GM12878 (cell line): ENCODE measurements around the gene GHITM. TPM values are rescaled to one million over a fixed set of nuclear protein-coding genes. Genes with fewer than 3 reads are reported as not detected.
A peak's percentile ranks its signal among the peaks of the same experiment; 100 is the strongest.

Experiments used
- BHLHE40 ChIP-seq, 2 experiments: fragments of 450-650 bp in 1 of 2; IDR thresholded peaks; 2 replicates each; pipeline ENCODE4 v1.6.1; 2011 to 2017; ENCODE audit warnings: low read depth in 2 of 2, borderline replicate concordance in 1 of 2, improper control_type of control experiment in 1 of 2, low read length in 1 of 2, mild to moderate bottlenecking in 1 of 2
- CBFB ChIP-seq: IDR thresholded peaks from 2 replicates; pipeline ENCODE4 v1.6.1; 2016; ENCODE audit warnings: antibody characterized with exemption, low read depth
- FOS ChIP-seq: IDR thresholded peaks from 3 replicates; pipeline ENCODE4 v1.6.1; 2011; ENCODE audit warnings: borderline replicate concordance; ENCODE audit not compliant: insufficient read length; ENCODE audit errors: extremely low read depth
- HDAC2 ChIP-seq: fragments of 200-600 bp; sonication (generic); IDR thresholded peaks from 2 replicates; pipeline ENCODE4 v1.6.1; 2017
- RELB ChIP-seq: fragments of 450-650 bp; IDR thresholded peaks from 2 replicates; pipeline ENCODE4 v1.6.1; 2017; ENCODE audit warnings: low read depth, mild to moderate bottlenecking, moderate library complexity
- RFX5 ChIP-seq: IDR thresholded peaks from 2 replicates; pipeline ENCODE4 v1.6.1; 2011; ENCODE audit warnings: low read depth, low read length, improper control_type of control experiment
- SMAD5 ChIP-seq: IDR thresholded peaks from 2 replicates; pipeline ENCODE4 v1.6.1; 2016; ENCODE audit warnings: antibody characterized with exemption, low read depth
- SRF ChIP-seq, 2 experiments: IDR thresholded peaks; 2 replicates each; pipeline ENCODE4 v1.6.1; 2011; ENCODE audit warnings: low read depth in 2 of 2, low read length in 2 of 2, mild to moderate bottlenecking in 1 of 2, moderate library complexity in 1 of 2
- STAT3 ChIP-seq: IDR thresholded peaks from 2 replicates; pipeline ENCODE4 v1.6.1; 2011; ENCODE audit warnings: low read depth, low read length, improper control_type of control experiment
- SUZ12 ChIP-seq: fragments of 200-600 bp; sonication (generic); IDR thresholded peaks from one replicate; pipeline ENCODE4 v1.6.1; 2018; ENCODE audit warnings: antibody characterized with exemption, mild to moderate bottlenecking; ENCODE audit not compliant: unreplicated experiment
- TCF12 ChIP-seq: IDR thresholded peaks from 2 replicates; pipeline ENCODE4 v1.6.1; 2011; ENCODE audit warnings: low read depth, mild to moderate bottlenecking, low read length
- ZBTB33 ChIP-seq: fragments of 450-650 bp; IDR thresholded peaks from 2 replicates; pipeline ENCODE4 v1.6.1; 2017; ENCODE audit warnings: mild to moderate bottlenecking
- polyA plus RNA-seq, 11 experiments: library from polyadenylated mRNA; depleted of rRNA in 4 of 11; unstranded in 6 of 11; stranded (reverse) in 5 of 11; fragments of >200 nt; fragmentation: Nextera tagmentation in 4 of 11; fragmentation: Illumina TruSeq in 1 of 11; extraction: Ambion mirVana in 4 of 11; extraction: Trizol in 1 of 11; gene quantifications; 1 replicate in 1 of 11; 2 replicates in 10 of 11; pipeline versions ENCODE4 v1.2.1 to v1.2.3, GENCODE V29; 2011 to 2016; ENCODE audit warnings: inconsistent platforms in 2 of 11, missing spikeins in 2 of 11, low read depth in 1 of 11
- total RNA-seq, 4 experiments: library from RNA; depleted of rRNA in 3 of 4; stranded (reverse); fragments of >200 nt in 3 of 4; fragmentation: Illumina TruSeq in 1 of 4; extraction: Trizol in 1 of 4; gene quantifications; 2 replicates each; pipeline versions ENCODE4 v1.2.1 to v1.2.3, GENCODE V29; 2013 to 2021
- TF ChIP-seq, protein P1 (sequence below): IDR thresholded peaks from 2 replicates; pipeline ENCODE4 v1.6.1; 2012; ENCODE audit warnings: low read depth, low read length, improper control_type of control experiment
- TF ChIP-seq, protein P2 (sequence below): fragments of 450-650 bp; IDR thresholded peaks from 2 replicates; pipeline ENCODE4 v1.6.1; 2017; ENCODE audit warnings: mild to moderate bottlenecking, moderate library complexity
- TF ChIP-seq, protein P3 (sequence below): fragments of 450-650 bp; IDR thresholded peaks from 2 replicates; pipeline ENCODE4 v1.6.1; 2016; ENCODE audit warnings: mild to moderate bottlenecking, moderate library complexity, borderline replicate concordance

Gene GHITM
- total and polyA plus RNA-seq, 10 of the 15 experiments (the other 5 are each of a cell fraction or from before 2014, with no cell fraction given): 120 to 501 (median 209) TPM

DNA sequence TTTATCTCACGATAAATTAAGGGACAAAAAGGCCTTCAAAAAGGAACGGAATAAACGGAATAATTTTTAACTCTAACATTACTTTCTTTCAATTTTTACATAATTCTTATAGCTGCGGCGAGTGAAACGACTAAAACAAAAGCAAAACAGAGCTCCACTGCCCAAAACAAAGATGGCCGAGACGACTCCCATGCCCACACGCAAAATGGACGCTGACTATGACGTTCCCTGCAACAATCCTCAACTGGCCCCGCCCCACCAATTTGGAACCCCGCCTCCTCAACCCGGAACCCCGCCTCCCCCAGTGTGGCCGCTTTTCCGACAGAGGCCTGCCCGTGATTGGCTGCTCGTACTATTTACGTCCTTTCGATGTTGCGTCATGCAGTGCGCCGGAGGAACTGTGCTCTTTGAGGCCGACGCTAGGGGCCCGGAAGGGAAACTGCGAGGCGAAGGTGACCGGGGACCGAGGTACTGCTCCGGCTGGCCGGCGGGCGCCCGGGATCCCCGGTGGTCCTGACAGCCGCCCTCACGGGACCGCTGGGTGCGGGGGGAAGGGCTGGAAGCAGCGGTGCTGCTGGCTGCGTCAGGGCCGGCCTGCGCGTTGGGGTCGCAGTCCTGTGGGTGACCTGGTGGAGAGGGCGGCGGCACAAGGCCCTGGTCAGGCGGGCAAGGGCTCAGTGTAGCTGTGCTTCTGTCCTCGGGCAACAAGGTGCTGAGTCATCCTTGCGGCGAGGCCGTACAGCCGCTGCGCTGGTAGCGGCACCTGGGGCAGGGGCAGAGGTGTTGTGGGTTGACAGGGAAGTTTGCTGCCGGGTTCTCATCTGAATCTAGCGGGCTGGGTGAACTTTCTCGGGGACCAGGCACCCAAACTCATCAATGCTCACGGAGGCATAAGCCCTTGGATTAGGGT lies at the start of gene GHITM (continued):
- TF ChIP-seq ZBTB33: no peak
- TF ChIP-seq, protein P1, sequence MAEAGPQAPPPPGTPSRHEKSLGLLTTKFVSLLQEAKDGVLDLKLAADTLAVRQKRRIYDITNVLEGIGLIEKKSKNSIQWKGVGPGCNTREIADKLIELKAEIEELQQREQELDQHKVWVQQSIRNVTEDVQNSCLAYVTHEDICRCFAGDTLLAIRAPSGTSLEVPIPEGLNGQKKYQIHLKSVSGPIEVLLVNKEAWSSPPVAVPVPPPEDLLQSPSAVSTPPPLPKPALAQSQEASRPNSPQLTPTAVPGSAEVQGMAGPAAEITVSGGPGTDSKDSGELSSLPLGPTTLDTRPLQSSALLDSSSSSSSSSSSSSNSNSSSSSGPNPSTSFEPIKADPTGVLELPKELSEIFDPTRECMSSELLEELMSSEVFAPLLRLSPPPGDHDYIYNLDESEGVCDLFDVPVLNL: no peak
- TF ChIP-seq CBFB: no peak
- TF ChIP-seq, protein P2, sequence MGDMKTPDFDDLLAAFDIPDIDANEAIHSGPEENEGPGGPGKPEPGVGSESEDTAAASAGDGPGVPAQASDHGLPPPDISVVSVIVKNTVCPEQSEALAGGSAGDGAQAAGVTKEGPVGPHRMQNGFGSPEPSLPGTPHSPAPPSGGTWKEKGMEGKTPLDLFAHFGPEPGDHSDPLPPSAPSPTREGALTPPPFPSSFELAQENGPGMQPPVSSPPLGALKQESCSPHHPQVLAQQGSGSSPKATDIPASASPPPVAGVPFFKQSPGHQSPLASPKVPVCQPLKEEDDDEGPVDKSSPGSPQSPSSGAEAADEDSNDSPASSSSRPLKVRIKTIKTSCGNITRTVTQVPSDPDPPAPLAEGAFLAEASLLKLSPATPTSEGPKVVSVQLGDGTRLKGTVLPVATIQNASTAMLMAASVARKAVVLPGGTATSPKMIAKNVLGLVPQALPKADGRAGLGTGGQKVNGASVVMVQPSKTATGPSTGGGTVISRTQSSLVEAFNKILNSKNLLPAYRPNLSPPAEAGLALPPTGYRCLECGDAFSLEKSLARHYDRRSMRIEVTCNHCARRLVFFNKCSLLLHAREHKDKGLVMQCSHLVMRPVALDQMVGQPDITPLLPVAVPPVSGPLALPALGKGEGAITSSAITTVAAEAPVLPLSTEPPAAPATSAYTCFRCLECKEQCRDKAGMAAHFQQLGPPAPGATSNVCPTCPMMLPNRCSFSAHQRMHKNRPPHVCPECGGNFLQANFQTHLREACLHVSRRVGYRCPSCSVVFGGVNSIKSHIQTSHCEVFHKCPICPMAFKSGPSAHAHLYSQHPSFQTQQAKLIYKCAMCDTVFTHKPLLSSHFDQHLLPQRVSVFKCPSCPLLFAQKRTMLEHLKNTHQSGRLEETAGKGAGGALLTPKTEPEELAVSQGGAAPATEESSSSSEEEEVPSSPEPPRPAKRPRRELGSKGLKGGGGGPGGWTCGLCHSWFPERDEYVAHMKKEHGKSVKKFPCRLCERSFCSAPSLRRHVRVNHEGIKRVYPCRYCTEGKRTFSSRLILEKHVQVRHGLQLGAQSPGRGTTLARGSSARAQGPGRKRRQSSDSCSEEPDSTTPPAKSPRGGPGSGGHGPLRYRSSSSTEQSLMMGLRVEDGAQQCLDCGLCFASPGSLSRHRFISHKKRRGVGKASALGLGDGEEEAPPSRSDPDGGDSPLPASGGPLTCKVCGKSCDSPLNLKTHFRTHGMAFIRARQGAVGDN: 0 out of 2 replicates have a peak, but pooled peaks have one; percentile 14
- no peak for TF ChIP-seq SMAD5
- TF ChIP-seq HDAC2: no peak
- TF ChIP-seq BHLHE40 (IDR thresholded peaks at IDR 0.05; ENCODE audit: borderline replicate concordance in 1 of 2, low read depth in 2 of 2, low read length in 1 of 2): peak; percentile 29 to 78; a peak in 2 of 4 replicates
- TF ChIP-seq, protein P3, sequence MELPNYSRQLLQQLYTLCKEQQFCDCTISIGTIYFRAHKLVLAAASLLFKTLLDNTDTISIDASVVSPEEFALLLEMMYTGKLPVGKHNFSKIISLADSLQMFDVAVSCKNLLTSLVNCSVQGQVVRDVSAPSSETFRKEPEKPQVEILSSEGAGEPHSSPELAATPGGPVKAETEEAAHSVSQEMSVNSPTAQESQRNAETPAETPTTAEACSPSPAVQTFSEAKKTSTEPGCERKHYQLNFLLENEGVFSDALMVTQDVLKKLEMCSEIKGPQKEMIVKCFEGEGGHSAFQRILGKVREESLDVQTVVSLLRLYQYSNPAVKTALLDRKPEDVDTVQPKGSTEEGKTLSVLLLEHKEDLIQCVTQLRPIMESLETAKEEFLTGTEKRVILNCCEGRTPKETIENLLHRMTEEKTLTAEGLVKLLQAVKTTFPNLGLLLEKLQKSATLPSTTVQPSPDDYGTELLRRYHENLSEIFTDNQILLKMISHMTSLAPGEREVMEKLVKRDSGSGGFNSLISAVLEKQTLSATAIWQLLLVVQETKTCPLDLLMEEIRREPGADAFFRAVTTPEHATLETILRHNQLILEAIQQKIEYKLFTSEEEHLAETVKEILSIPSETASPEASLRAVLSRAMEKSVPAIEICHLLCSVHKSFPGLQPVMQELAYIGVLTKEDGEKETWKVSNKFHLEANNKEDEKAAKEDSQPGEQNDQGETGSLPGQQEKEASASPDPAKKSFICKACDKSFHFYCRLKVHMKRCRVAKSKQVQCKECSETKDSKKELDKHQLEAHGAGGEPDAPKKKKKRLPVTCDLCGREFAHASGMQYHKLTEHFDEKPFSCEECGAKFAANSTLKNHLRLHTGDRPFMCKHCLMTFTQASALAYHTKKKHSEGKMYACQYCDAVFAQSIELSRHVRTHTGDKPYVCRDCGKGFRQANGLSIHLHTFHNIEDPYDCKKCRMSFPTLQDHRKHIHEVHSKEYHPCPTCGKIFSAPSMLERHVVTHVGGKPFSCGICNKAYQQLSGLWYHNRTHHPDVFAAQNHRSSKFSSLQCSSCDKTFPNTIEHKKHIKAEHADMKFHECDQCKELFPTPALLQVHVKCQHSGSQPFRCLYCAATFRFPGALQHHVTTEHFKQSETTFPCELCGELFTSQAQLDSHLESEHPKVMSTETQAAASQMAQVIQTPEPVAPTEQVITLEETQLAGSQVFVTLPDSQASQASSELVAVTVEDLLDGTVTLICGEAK: peak; percentile 92
- no peak for TF ChIP-seq SUZ12
- TF ChIP-seq RFX5: peak; percentile 67; the same call in 1 of the 2 replicates
- no peak for TF ChIP-seq STAT3
- peak in 1 of 2 experiments; percentile 91; a peak in 2 of 4 replicates for TF ChIP-seq SRF (IDR thresholded peaks at IDR 0.05; ENCODE audit: low read depth in 2 of 2, low read length in 2 of 2)
- TF ChIP-seq TCF12: peak; percentile 31; the same call in 1 of the 2 replicates
- TF ChIP-seq FOS: no peak
- peak; percentile 85 for TF ChIP-seq RELB
